CD4-positive, alpha-beta T cell treated with Interleukin-15 for 4 hours (primary cell): ENCODE results near the gene C6orf132.

Source experiments
- DNase-seq: peaks from one replicate; pipeline ENCODE4 v3.0.0-alpha.2; 2020; ENCODE audit warnings: low spot score

The C6orf132 gene

GRCh38 chr6:42105709-42106108, 36.7 kb downstream of the C6orf132 start:
- no peak for DNase-seq

- no peak for DNase-seq
These were observed 37.2 kb downstream of the C6orf132 start for GRCh38 chr6:42105156-42105648.

GRCh38 chr6:42104804-42105125, 37.7 kb downstream of the C6orf132 start:
- no peak for DNase-seq

GRCh38 chr6:42104095-42104803, 38.2 kb downstream of the C6orf132 start:
- peak; percentile 66 for DNase-seq

GRCh38 chr6:42103753-42104094, 38.7 kb downstream of the C6orf132 start:
- DNase-seq = no peak

GRCh38 chr6:42103216-42103615, 39.2 kb downstream of the C6orf132 start:
- no peak for DNase-seq

- no peak for DNase-seq
These were observed 41.2 kb downstream of the C6orf132 start for GRCh38 chr6:42101186-42101657.

GRCh38 chr6:42100029-42100901, 42.2 kb downstream of the C6orf132 start:
- DNase-seq = no peak

- no peak for DNase-seq
These were observed 42.9 kb downstream of the C6orf132 start for GRCh38 chr6:42099340-42100028.

GRCh38 chr6:42095776-42096541, 46.5 kb downstream of the C6orf132 start:
- DNase-seq = no peak

- DNase-seq = no peak
These were observed 47.3 kb downstream of the C6orf132 start for GRCh38 chr6:42095094-42095493.

- DNase-seq = no peak
These were observed 48.7 kb downstream of the C6orf132 start for GRCh38 chr6:42093582-42094329.

- DNase-seq = no peak
These were observed 50.7 kb downstream of the C6orf132 start for GRCh38 chr6:42091718-42092023.

- no peak for DNase-seq
These were observed 51.4 kb downstream of the C6orf132 start for GRCh38 chr6:42090819-42091717.

GRCh38 chr6:42088101-42088591, 54.3 kb downstream of the C6orf132 start:
- no peak for DNase-seq

- DNase-seq = no peak
These were observed 56.1 kb downstream of the C6orf132 start for GRCh38 chr6:42086046-42087035.

GRCh38 chr6:42084889-42085288, 57.5 kb downstream of the C6orf132 start:
- DNase-seq = no peak

GRCh38 chr6:42083530-42083929, 58.9 kb downstream of the C6orf132 start:
- DNase-seq = no peak

- no peak for DNase-seq
These were observed 62.4 kb downstream of the C6orf132 start for GRCh38 chr6:42079941-42080464.
